DND-41 (cell line): ENCODE measurements around the gene FLRT1.

Experiments
- CTCF ChIP-seq: IDR thresholded peaks from 2 replicates; pipeline ENCODE4 v1.5.1; 2012; ENCODE audit warnings: borderline replicate concordance, low read length, moderate library complexity, mild to moderate bottlenecking; ENCODE audit not compliant: poor library complexity, severe bottlenecking; ENCODE audit errors: extremely low read depth
- EZH2 ChIP-seq: IDR thresholded peaks from 3 replicates; pipeline ENCODE4 v1.6.1; 2012; ENCODE audit warnings: borderline replicate concordance, low read depth, mild to moderate bottlenecking, moderate library complexity, low read length, inconsistent platforms; ENCODE audit not compliant: severe bottlenecking

DNA sequence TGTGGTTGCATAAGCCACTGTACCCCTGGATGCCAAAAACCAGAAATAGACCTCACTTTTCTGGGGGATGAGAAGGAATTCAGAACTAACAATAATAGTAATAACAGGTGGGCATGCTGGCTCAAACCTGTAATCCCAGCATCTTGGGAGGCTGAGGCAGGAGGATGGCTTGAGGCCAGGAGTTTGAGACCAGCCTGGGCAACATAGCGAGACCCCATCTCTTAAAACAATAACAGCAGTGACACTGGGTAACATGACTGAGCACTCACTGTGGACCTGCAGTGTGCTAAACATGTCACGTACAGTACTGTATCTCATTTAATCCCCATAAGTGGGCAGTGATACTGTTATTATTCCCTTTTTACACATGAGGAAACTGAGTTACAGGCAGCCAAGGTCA is 10.0 kb downstream of the FLRT1 start:
- TF ChIP-seq CTCF: no peak
- TF ChIP-seq EZH2: no peak
